Spleen (tissue), 11 donors: ENCODE data around the gene DHTKD1. TPM values are rescaled to one million over a fixed set of nuclear protein-coding genes. Genes with fewer than 3 reads are reported as not detected.

Experiments
- DNase-seq: peaks from one replicate; pipeline ENCODE4 v3.0.0-alpha.2; 2020
- H3K27ac ChIP-seq, 8 donors: fragments of 200-600 bp; sonication (generic) in 7 of 8; 1 replicate in 4 of 8; 2 replicates in 4 of 8; pipeline versions ENCODE4 v1.5.0 to v1.8.0; 2016 to 2021; ENCODE audit warnings: inconsistent platforms in 4 of 8, mild to moderate bottlenecking in 4 of 8, moderate library complexity in 1 of 8
- H3K27me3 ChIP-seq, 7 donors: fragments of 200-600 bp; sonication (generic) in 6 of 7; replicated peaks in 1 of 7; 1 replicate in 4 of 7; 2 replicates in 3 of 7; pipeline versions ENCODE4 v1.5.0 to v1.8.0; 2016 to 2021; ENCODE audit warnings: inconsistent platforms in 3 of 7, mild to moderate bottlenecking in 1 of 7
- H3K36me3 ChIP-seq, 6 donors: fragments of 200-600 bp; sonication (generic) in 5 of 6; 1 replicate in 4 of 6; 2 replicates in 2 of 6; pipeline versions ENCODE4 v1.5.0 to v1.8.0; 2016 to 2021; ENCODE audit warnings: inconsistent platforms in 2 of 6
- H3K4me1 ChIP-seq, 6 donors: fragments of 200-600 bp; sonication (generic) in 5 of 6; 1 replicate in 3 of 6; 2 replicates in 3 of 6; pipeline versions ENCODE4 v1.5.0 to v1.8.0; 2016 to 2021; ENCODE audit warnings: inconsistent platforms in 3 of 6
- H3K4me3 ChIP-seq, 8 donors: fragments of 200-600 bp; sonication (generic) in 7 of 8; 1 replicate in 4 of 8; 2 replicates in 4 of 8; pipeline versions ENCODE4 v1.5.0 to v1.8.0; 2016 to 2021; ENCODE audit warnings: inconsistent platforms in 4 of 8, mild to moderate bottlenecking in 4 of 8, moderate library complexity in 2 of 8
- H3K9me3 ChIP-seq, 8 donors: fragments of 200-600 bp; sonication (generic) in 7 of 8; 1 replicate in 4 of 8; 2 replicates in 4 of 8; pipeline versions ENCODE4 v1.5.0 to v1.8.0; 2016 to 2021; ENCODE audit warnings: inconsistent platforms in 4 of 8
- POLR2A ChIP-seq, 3 donors: fragments of 450-650 bp; IDR thresholded peaks; one replicate each; pipeline ENCODE4 v1.5.1; 2017; ENCODE audit warnings: antibody characterized with exemption in 3 of 3, mild to moderate bottlenecking in 1 of 3
- POLR2AphosphoS5 ChIP-seq, 3 donors: sonication (generic); formaldehyde crosslinking; IDR thresholded peaks; one replicate each; pipeline ENCODE4 v1.5.1; 2017; ENCODE audit warnings: antibody characterized with exemption in 3 of 3
- WGBS, 5 donors: extraction: QIAGEN DNeasy Blood & Tissue Kit in 3 of 5; methylation state at CpG; one replicate each; pipeline versions ENCODE4 v1.1.5 to v1.1.7; 2013 to 2018; 5-methylcytosine and 5-hydroxymethylcytosine counted together
- intact Hi-C: fragments of 100-400 bp; cut with DNase I; formaldehyde crosslinking; loops from one replicate; pipeline ENCODE4 v1.15.0; 2023; ENCODE audit warnings: low total_unique reads
- polyA plus RNA-seq, 3 donors: library from polyadenylated mRNA; stranded (reverse); fragments of 200-250 nt; gene quantifications; one replicate each; pipeline ENCODE4 v1.2.1, GENCODE V29; 2013
- total RNA-seq, 7 donors: library from RNA; depleted of rRNA in 3 of 7; stranded (reverse); fragments of >200 nt in 3 of 7; fragmentation: NEBNext Ultra II Directional in 4 of 7; extraction: Animal tissue kit (Norgen Biotek cat#: 25700) in 4 of 7; gene quantifications; one replicate each; pipeline versions ENCODE4 v1.1.0 to v1.2.1, GENCODE V29; 2016 to 2021
- TF ChIP-seq, protein P1 (sequence below), 11 experiments: fragments of 200-600 bp in 7 of 11; fragments of 450-650 bp in 4 of 11; sonication (generic) in 4 of 11; IDR thresholded peaks in 8 of 11; conservative IDR thresholded peaks in 3 of 11; 1 replicate in 7 of 11; 2 replicates in 4 of 11; pipeline versions ENCODE4 v1.4.0 to v1.8.0; 2016 to 2021; ENCODE audit warnings: antibody characterized with exemption in 11 of 11, inconsistent platforms in 4 of 11, mild to moderate bottlenecking in 1 of 11
- donor health status: healthy with polysubstance abuse.
- donor health status: DM: no; HTN: no; CAD: no; lungs with moderate emphysema.
- donor health status: DM: no; HTN: no; CAD: no.
- donor health status: Bipolar disorder and iron deficiency.
- donor health status: healthy.
- donor health status: DM: no; HTN: no; CAD: no.
- donor health status: DM: yes; HTN: yes; CAD: no.

DHTKD1 gene
- total and polyA plus RNA-seq, 10 donors = 7.4 to 36.6 (median 27.6) TPM

DNA sequence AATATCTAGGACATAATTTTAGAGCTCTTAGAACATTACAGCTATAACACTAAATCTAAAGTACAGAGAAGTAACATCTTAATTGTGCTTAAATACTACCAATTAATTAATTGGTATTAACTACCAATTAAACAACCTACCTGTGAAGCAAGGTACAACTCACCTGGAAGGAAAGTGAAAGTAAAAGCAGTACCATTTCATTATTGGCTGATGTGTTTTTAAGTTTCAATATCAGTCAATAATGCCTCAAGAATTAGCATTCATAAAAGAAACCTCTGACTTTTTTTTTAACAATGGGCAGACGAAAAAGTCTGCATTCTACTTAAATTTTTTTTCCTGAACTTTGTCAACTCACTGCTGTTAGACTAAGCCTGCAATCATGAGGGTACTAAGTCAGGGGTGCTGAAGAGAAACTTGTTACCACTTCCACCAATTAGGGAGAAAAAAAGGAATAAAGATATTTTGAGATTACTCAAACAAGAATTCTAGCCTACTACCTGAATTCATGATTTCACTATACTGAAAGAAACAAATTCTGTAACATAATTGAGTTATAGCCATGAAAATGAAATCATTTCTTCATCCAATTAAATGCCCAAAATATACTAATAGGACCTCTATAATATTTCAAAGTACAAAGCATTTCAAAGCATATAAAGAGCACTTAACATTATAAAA is 46.0 kb upstream of the DHTKD1 start:
- peak overlapping the region in 1 of 8 donors; percentile 20 for H3K4me3 ChIP-seq
- peaks cover 6 to 81% (median 32%) of the 10 kb centered on the region in 6 donors for H3K4me1 ChIP-seq
- intact Hi-C loops = no loop called here
- 17 to 37% (median 25%) methylated on average over 1 of the region's 1 CpG for WGBS, 5 donors
- H3K27ac ChIP-seq = peak overlapping the region in 4 of 8 donors; percentile 8 to 65 (median 42)
- H3K27me3 ChIP-seq = no peaks in the 10 kb centered on the region
- peaks cover 0 to 58% (median 9%) of the 10 kb centered on the region in 6 donors for H3K36me3 ChIP-seq
- DNase-seq = no peak
- TF ChIP-seq POLR2A (IDR thresholded peaks at IDR 0.05) = no peak
- TF ChIP-seq, protein P1, sequence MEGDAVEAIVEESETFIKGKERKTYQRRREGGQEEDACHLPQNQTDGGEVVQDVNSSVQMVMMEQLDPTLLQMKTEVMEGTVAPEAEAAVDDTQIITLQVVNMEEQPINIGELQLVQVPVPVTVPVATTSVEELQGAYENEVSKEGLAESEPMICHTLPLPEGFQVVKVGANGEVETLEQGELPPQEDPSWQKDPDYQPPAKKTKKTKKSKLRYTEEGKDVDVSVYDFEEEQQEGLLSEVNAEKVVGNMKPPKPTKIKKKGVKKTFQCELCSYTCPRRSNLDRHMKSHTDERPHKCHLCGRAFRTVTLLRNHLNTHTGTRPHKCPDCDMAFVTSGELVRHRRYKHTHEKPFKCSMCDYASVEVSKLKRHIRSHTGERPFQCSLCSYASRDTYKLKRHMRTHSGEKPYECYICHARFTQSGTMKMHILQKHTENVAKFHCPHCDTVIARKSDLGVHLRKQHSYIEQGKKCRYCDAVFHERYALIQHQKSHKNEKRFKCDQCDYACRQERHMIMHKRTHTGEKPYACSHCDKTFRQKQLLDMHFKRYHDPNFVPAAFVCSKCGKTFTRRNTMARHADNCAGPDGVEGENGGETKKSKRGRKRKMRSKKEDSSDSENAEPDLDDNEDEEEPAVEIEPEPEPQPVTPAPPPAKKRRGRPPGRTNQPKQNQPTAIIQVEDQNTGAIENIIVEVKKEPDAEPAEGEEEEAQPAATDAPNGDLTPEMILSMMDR (IDR thresholded peaks at IDR 0.05 in 8 of 11, conservative IDR thresholded peaks at IDR 0.05 in 3 of 11) = no peak
- TF ChIP-seq POLR2AphosphoS5 (IDR thresholded peaks at IDR 0.05) = no peak
- H3K9me3 ChIP-seq = no peaks in the 10 kb centered on the region

- 84 to 90% (median 85%) methylated on average over 5 of the region's 5 CpGs for WGBS, 5 donors
- Histone ChIP-seq H3K36me3 (peaks cover 0 to 83% (median 29%) of the 10 kb centered on the region in 6 donors), H3K4me1 (peaks cover 6 to 60% (median 24%) of the 10 kb centered on the region in 6 donors), H3K9me3 (no peaks in the 10 kb centered on the region), H3K27ac (no peak overlapping the region), H3K27me3 (no peaks in the 10 kb centered on the region), H3K4me3 (no peak overlapping the region)
- no peak for DNase-seq
- TF ChIP-seq, protein P1 (IDR thresholded peaks at IDR 0.05 in 8 of 11, conservative IDR thresholded peaks at IDR 0.05 in 3 of 11) = no peak
- TF ChIP-seq POLR2AphosphoS5 (IDR thresholded peaks at IDR 0.05) (no peak), POLR2A (IDR thresholded peaks at IDR 0.05) (no peak)
- intact Hi-C loops = no loop called here
These were observed 43.2 kb upstream of the DHTKD1 start for GRCh38 chr10:12025591-12025990.

GRCh38 chr10:12027539-12027938 is 41.2 kb upstream of the DHTKD1 start:
- no peaks in the 10 kb centered on the region for H3K27me3 ChIP-seq
- no peak for DNase-seq
- peaks cover 5 to 44% (median 7%) of the 10 kb centered on the region in 6 donors for H3K4me1 ChIP-seq
- peaks cover 0 to 87% (median 38%) of the 10 kb centered on the region in 6 donors for H3K36me3 ChIP-seq
- no peaks in the 10 kb centered on the region for H3K9me3 ChIP-seq
- no peak overlapping the region for H3K27ac ChIP-seq
- WGBS, 5 donors = 82 to 94% (median 88%) methylated on average over 2 of the region's 2 CpGs
- H3K4me3 ChIP-seq = no peak overlapping the region
- no peak for TF ChIP-seq POLR2AphosphoS5 (IDR thresholded peaks at IDR 0.05)
- TF ChIP-seq, protein P1 (IDR thresholded peaks at IDR 0.05 in 8 of 11, conservative IDR thresholded peaks at IDR 0.05 in 3 of 11) = no peak
- TF ChIP-seq POLR2A (IDR thresholded peaks at IDR 0.05) = no peak
- intact Hi-C loops = no loop called here

- WGBS, 5 donors = 90 to 96% (median 93%) methylated on average over 4 of the region's 4 CpGs
- no peak overlapping the region for H3K4me3 ChIP-seq
- peaks cover 0 to 99% (median 59%) of the 10 kb centered on the region in 6 donors for H3K36me3 ChIP-seq
These were observed 37.4 kb upstream of the DHTKD1 start for GRCh38 chr10:12031404-12031803.

More at GRCh38 chr10:12031404-12031803, 37.4 kb upstream of the DHTKD1 start:
- Histone ChIP-seq H3K4me1 (peaks cover 0 to 32% (median 0%) of the 10 kb centered on the region in 6 donors), H3K9me3 (no peaks in the 10 kb centered on the region), H3K27me3 (no peaks in the 10 kb centered on the region), H3K27ac (no peak overlapping the region)
- no peak for DNase-seq
- TF ChIP-seq POLR2AphosphoS5 (IDR thresholded peaks at IDR 0.05) (no peak), POLR2A (IDR thresholded peaks at IDR 0.05) (no peak)
- TF ChIP-seq, protein P1 (IDR thresholded peaks at IDR 0.05 in 8 of 11, conservative IDR thresholded peaks at IDR 0.05 in 3 of 11) = no peak
- intact Hi-C loops = no loop called here
